Astrocyte (in vitro differentiated cells and primary cell): ENCODE measurements around the gene FKRP. TPM values are rescaled to one million over a fixed set of nuclear protein-coding genes. Genes with fewer than 3 reads are reported as not detected.
A peak's percentile ranks its signal among the peaks of the same experiment; 100 is the strongest.

Source experiments
- DNase-seq: peaks from one replicate; pipeline ENCODE4 v3.0.0-alpha.2; 2010; ENCODE audit warnings: low read depth
- FAIRE-seq: peaks from 2 replicates; lab custom pipeline; 2011; peaks lifted over from hg19 to GRCh38; lab: Jason Lieb, UNC
- H2AFZ ChIP-seq: 2 replicates; pipeline ENCODE4 v1.6.0; 2012; ENCODE audit warnings: low read depth, low read length, inconsistent platforms
- H3K27ac ChIP-seq: 2 replicates; pipeline ENCODE4 v1.5.1; 2011; ENCODE audit warnings: low read depth, low read length, inconsistent platforms
- H3K27me3 ChIP-seq: 2 replicates; pipeline ENCODE4 v1.6.0; 2011; ENCODE audit warnings: low read length, inconsistent platforms; ENCODE audit not compliant: insufficient read depth
- H3K36me3 ChIP-seq: 2 replicates; pipeline ENCODE4 v1.5.1; 2011; ENCODE audit warnings: low read length, inconsistent platforms; ENCODE audit not compliant: insufficient read depth
- H3K4me1 ChIP-seq: 2 replicates; pipeline ENCODE4 v1.5.1; 2011; ENCODE audit warnings: low read length, inconsistent platforms; ENCODE audit not compliant: insufficient read depth
- H3K4me2 ChIP-seq: 2 replicates; pipeline ENCODE4 v1.6.0; 2012; ENCODE audit warnings: low read length, inconsistent platforms
- H3K4me3 ChIP-seq: 2 replicates; pipeline ENCODE4 v1.5.1; 2011; ENCODE audit warnings: low read depth, mild to moderate bottlenecking, low read length, inconsistent platforms; ENCODE audit not compliant: insufficient read depth
- H3K79me2 ChIP-seq: 2 replicates; pipeline ENCODE4 v1.6.0; 2012; ENCODE audit warnings: mild to moderate bottlenecking, low read length, inconsistent platforms; ENCODE audit not compliant: insufficient read depth
- H3K9ac ChIP-seq: 2 replicates; pipeline ENCODE4 v1.6.0; 2012; ENCODE audit warnings: mild to moderate bottlenecking, low read length, inconsistent platforms
- H3K9me3 ChIP-seq: 2 replicates; pipeline ENCODE4 v1.5.1; 2012; ENCODE audit warnings: low read depth, mild to moderate bottlenecking, low read length, inconsistent platforms; ENCODE audit not compliant: insufficient read depth
- H4K20me1 ChIP-seq: 2 replicates; pipeline ENCODE4 v1.6.0; 2012; ENCODE audit warnings: low read length, inconsistent platforms; ENCODE audit not compliant: insufficient read depth
- H3K27ac Mint-ChIP-seq: one replicate; pipeline ENCODE4 v1.8.0; 2021; ENCODE audit warnings: mild to moderate bottlenecking, mixed read lengths; ENCODE audit not compliant: unreplicated experiment
- H3K27me3 Mint-ChIP-seq: one replicate; pipeline ENCODE4 v1.8.0; 2021; ENCODE audit warnings: low read depth, mixed read lengths; ENCODE audit not compliant: unreplicated experiment
- H3K36me3 Mint-ChIP-seq: one replicate; pipeline ENCODE4 v1.8.0; 2021; ENCODE audit warnings: low read depth, mixed read lengths; ENCODE audit not compliant: unreplicated experiment
- H3K4me1 Mint-ChIP-seq: one replicate; pipeline ENCODE4 v1.8.0; 2021; ENCODE audit warnings: low read depth, mixed read lengths; ENCODE audit not compliant: unreplicated experiment
- H3K4me3 Mint-ChIP-seq: one replicate; pipeline ENCODE4 v1.8.0; 2021; ENCODE audit warnings: mild to moderate bottlenecking, moderate library complexity, mixed read lengths; ENCODE audit not compliant: unreplicated experiment
- H3K9me3 Mint-ChIP-seq: one replicate; pipeline ENCODE4 v1.8.0; 2021; ENCODE audit warnings: mild to moderate bottlenecking, mixed read lengths; ENCODE audit not compliant: unreplicated experiment
- CTCF ChIP-seq: IDR thresholded peaks from 2 replicates; pipeline ENCODE4 v1.5.1; 2011; ENCODE audit warnings: low read depth, mild to moderate bottlenecking, inconsistent platforms, low read length, moderate library complexity; ENCODE audit not compliant: insufficient read depth
- EZH2 ChIP-seq: IDR thresholded peaks from 2 replicates; pipeline ENCODE4 v1.6.1; 2012; ENCODE audit warnings: mild to moderate bottlenecking, low read length, inconsistent platforms; ENCODE audit not compliant: insufficient read depth
- total RNA-seq: library from RNA; stranded (reverse); gene quantifications from 2 replicates; pipeline ENCODE4 v1.2.1, GENCODE V29; 2021

FKRP gene
- total RNA-seq, 1 donor from 2014 or later = 25.1 TPM

- Histone ChIP-seq H3K4me2 (peak overlapping the region; percentile 90), H3K27me3 (no peaks in the 10 kb centered on the region), H3K27ac (no peak overlapping the region), H3K9ac (peak overlapping the region; percentile 86), H4K20me1 (peaks cover 64% of the 10 kb centered on the region), H3K4me1 (peaks cover 27% of the 10 kb centered on the region), H2AFZ (no peak overlapping the region), H3K36me3 (peaks cover 21% of the 10 kb centered on the region), H3K79me2 (peaks cover 74% of the 10 kb centered on the region), H3K9me3 (no peaks in the 10 kb centered on the region), H3K4me3 (peak overlapping the region; percentile 77)
- Mint-ChIP-seq H3K27me3 (no peaks in the 10 kb centered on the region), H3K36me3 (peaks cover 23% of the 10 kb centered on the region), H3K4me1 (peaks cover 15% of the 10 kb centered on the region), H3K27ac (peak overlapping the region; percentile 99), H3K9me3 (no peaks in the 10 kb centered on the region), H3K4me3 (peak overlapping the region; percentile 97)
- no peak for FAIRE-seq
- DNase-seq = no peak
- no peak for TF ChIP-seq EZH2
- TF ChIP-seq CTCF = no peak
These were observed 37.8 kb downstream of the FKRP start for GRCh38 chr19:46783670-46784069.

GRCh38 chr19:46784262-46785053, 38.6 kb downstream of the FKRP start:
- H2AFZ ChIP-seq = no peak overlapping the region
- peak overlapping the region; percentile 86 for H3K9ac ChIP-seq
- TF ChIP-seq CTCF (no peak), EZH2 (no peak)
- no peaks in the 10 kb centered on the region for H3K27me3 ChIP-seq
- Mint-ChIP-seq H3K27me3 (no peaks in the 10 kb centered on the region), H3K4me3 (peak overlapping the region; percentile 97), H3K4me1 (peaks cover 15% of the 10 kb centered on the region), H3K27ac (peak overlapping the region; percentile 99), H3K9me3 (no peaks in the 10 kb centered on the region), H3K36me3 (peaks cover 21% of the 10 kb centered on the region)
- no peak for FAIRE-seq
- H3K4me2 ChIP-seq = peak overlapping the region; percentile 90
- H3K79me2 ChIP-seq = peaks cover 72% of the 10 kb centered on the region
- peaks cover 58% of the 10 kb centered on the region for H4K20me1 ChIP-seq
- H3K4me3 ChIP-seq = peak overlapping the region; percentile 77
- H3K4me1 ChIP-seq = peaks cover 27% of the 10 kb centered on the region
- DNase-seq = peak; percentile 73
- H3K36me3 ChIP-seq = peaks cover 15% of the 10 kb centered on the region
- H3K9me3 ChIP-seq = no peaks in the 10 kb centered on the region
- H3K27ac ChIP-seq = peak overlapping the region; percentile 45
